CD14-positive monocyte (primary cell): ENCODE results near the gene TMEM54. TPM values are rescaled to one million over a fixed set of nuclear protein-coding genes. Genes with fewer than 3 reads are reported as not detected.

Experiments used
- DNase-seq, 3 donors: peaks; one replicate each; pipeline ENCODE4 v3.0.0-alpha.2; 2011 to 2022
- H2AFZ ChIP-seq: 2 replicates; pipeline ENCODE4 v1.6.0; 2012; ENCODE audit warnings: mild to moderate bottlenecking, low read depth, low read length, inconsistent platforms; ENCODE audit not compliant: insufficient read depth, poor library complexity, severe bottlenecking
- H3K27ac ChIP-seq, 2 donors: 1 replicate in 1 of 2; 2 replicates in 1 of 2; pipeline ENCODE4 v1.5.1; 2012 to 2013; ENCODE audit warnings: low read length in 2 of 2, control low read depth in 1 of 2, inconsistent platforms in 1 of 2, low read depth in 1 of 2, mild to moderate bottlenecking in 1 of 2
- H3K27me3 ChIP-seq, 2 donors: one replicate each; pipeline versions ENCODE4 v1.6.0 to v1.6.1; 2011 to 2013; ENCODE audit warnings: low read length in 2 of 2; ENCODE audit not compliant: control insufficient read depth in 2 of 2, insufficient read depth in 2 of 2
- H3K36me3 ChIP-seq, 2 donors: replicated peaks in 1 of 2; 1 replicate in 1 of 2; 2 replicates in 1 of 2; pipeline versions ENCODE4 v1.5.1 to v1.6.1; 2012 to 2013; ENCODE audit warnings: low read length in 2 of 2, control low read depth in 1 of 2, inconsistent platforms in 1 of 2, mild to moderate bottlenecking in 1 of 2; ENCODE audit not compliant: insufficient read depth in 2 of 2, control insufficient read depth in 1 of 2
- H3K4me1 ChIP-seq, 2 donors: 1 replicate in 1 of 2; 2 replicates in 1 of 2; pipeline versions ENCODE4 v1.5.1 to v1.6.1; 2012 to 2013; ENCODE audit warnings: low read length in 2 of 2, control low read depth in 1 of 2, inconsistent platforms in 1 of 2, mild to moderate bottlenecking in 1 of 2, moderate library complexity in 1 of 2; ENCODE audit not compliant: insufficient read depth in 2 of 2, control insufficient read depth in 1 of 2
- H3K4me2 ChIP-seq: replicated peaks from 2 replicates; pipeline ENCODE3; 2012; ENCODE audit warnings: low read length, moderate library complexity, mild to moderate bottlenecking; ENCODE audit not compliant: poor library complexity, severe bottlenecking; ENCODE audit errors: extremely low read depth
- H3K4me3 ChIP-seq, 3 experiments: fragments of 200-600 bp in 1 of 3; sonication (generic) in 1 of 3; replicated peaks in 1 of 3; 1 replicate in 2 of 3; 2 replicates in 1 of 3; pipeline ENCODE4 v1.5.1; 2011 to 2013; ENCODE audit warnings: low read length in 3 of 3, mild to moderate bottlenecking in 3 of 3, control low read depth in 2 of 3, low read depth in 2 of 3, inconsistent platforms in 1 of 3, moderate library complexity in 1 of 3
- H3K79me2 ChIP-seq: 2 replicates; pipeline ENCODE4 v1.6.0; 2012; ENCODE audit warnings: mild to moderate bottlenecking, control low read depth, inconsistent platforms, low read length, moderate library complexity; ENCODE audit not compliant: insufficient read depth
- H3K9ac ChIP-seq: 2 replicates; pipeline ENCODE4 v1.6.0; 2017; ENCODE audit warnings: low read length, mild to moderate bottlenecking; ENCODE audit not compliant: insufficient read depth, poor library complexity, severe bottlenecking
- H3K9me3 ChIP-seq, 2 donors: replicated peaks in 1 of 2; 1 replicate in 1 of 2; 2 replicates in 1 of 2; pipeline versions ENCODE4 v1.5.1 to v1.6.1; 2012 to 2013; ENCODE audit warnings: low read length in 2 of 2, control low read depth in 1 of 2; ENCODE audit not compliant: control insufficient read depth in 1 of 2, insufficient read depth in 1 of 2
- H4K20me1 ChIP-seq: 2 replicates; pipeline ENCODE4 v1.6.0; 2012; ENCODE audit warnings: mild to moderate bottlenecking, low read length, control low read depth, moderate library complexity; ENCODE audit not compliant: insufficient read depth
- H3K27ac Mint-ChIP-seq, 7 donors: one replicate each; pipeline ENCODE4 v1.8.0; 2020; ENCODE audit warnings: mild to moderate bottlenecking in 7 of 7, mixed read lengths in 7 of 7, moderate library complexity in 6 of 7, inconsistent platforms in 2 of 7
- H3K27me3 Mint-ChIP-seq, 3 donors: one replicate each; pipeline ENCODE4 v1.8.0; 2021 to 2022; ENCODE audit warnings: low read depth in 3 of 3, mild to moderate bottlenecking in 3 of 3, mixed read lengths in 3 of 3, moderate library complexity in 3 of 3, inconsistent platforms in 1 of 3
- H3K36me3 Mint-ChIP-seq, 2 donors: one replicate each; pipeline ENCODE4 v1.8.0; 2020; ENCODE audit warnings: mixed read lengths in 2 of 2, inconsistent platforms in 1 of 2, mild to moderate bottlenecking in 1 of 2
- H3K4me1 Mint-ChIP-seq: one replicate; pipeline ENCODE4 v1.8.0; 2020; ENCODE audit warnings: mild to moderate bottlenecking, mixed read lengths
- H3K4me3 Mint-ChIP-seq, 2 donors: one replicate each; pipeline ENCODE4 v1.8.0; 2020; ENCODE audit warnings: mild to moderate bottlenecking in 2 of 2, mixed read lengths in 2 of 2, moderate library complexity in 1 of 2
- H3K9me3 Mint-ChIP-seq, 7 donors: one replicate each; pipeline ENCODE4 v1.8.0; 2020 to 2022; ENCODE audit warnings: mixed read lengths in 7 of 7, mild to moderate bottlenecking in 6 of 7, moderate library complexity in 6 of 7, inconsistent platforms in 2 of 7
- WGBS: methylation state at CpG from one replicate; pipeline ENCODE4 v1.1.5; 2013; ENCODE audit warnings: missing lambda C conversion rate; ENCODE audit not compliant: insufficient coverage; 5-methylcytosine and 5-hydroxymethylcytosine counted together
- intact Hi-C, 2 donors: fragments of 100-400 bp; cut with micrococcal nuclease; formaldehyde crosslinking; loops; one replicate each; pipeline versions ENCODE4 v1.15.0 to v1.15.1; 2023
- polyA plus RNA-seq, 3 donors: library from polyadenylated mRNA; depleted of rRNA in 1 of 3; unstranded in 2 of 3; stranded (reverse) in 1 of 3; fragments of 300-500 nt in 2 of 3; fragments of >200 nt in 1 of 3; fragmentation: Illumina TruSeq in 2 of 3; gene quantifications; 1 replicate in 2 of 3; 2 replicates in 1 of 3; pipeline ENCODE4 v1.2.3, GENCODE V29; 2012 to 2021
- TF ChIP-seq, protein P1 (sequence below): fragments of 200-600 bp; IDR thresholded peaks from one replicate; pipeline ENCODE4 v1.8.0; 2022; ENCODE audit warnings: antibody characterized with exemption, mild to moderate bottlenecking

The TMEM54 gene
- polyA plus RNA-seq, 3 donors: 0.08 TPM; not detected in 2

DNA sequence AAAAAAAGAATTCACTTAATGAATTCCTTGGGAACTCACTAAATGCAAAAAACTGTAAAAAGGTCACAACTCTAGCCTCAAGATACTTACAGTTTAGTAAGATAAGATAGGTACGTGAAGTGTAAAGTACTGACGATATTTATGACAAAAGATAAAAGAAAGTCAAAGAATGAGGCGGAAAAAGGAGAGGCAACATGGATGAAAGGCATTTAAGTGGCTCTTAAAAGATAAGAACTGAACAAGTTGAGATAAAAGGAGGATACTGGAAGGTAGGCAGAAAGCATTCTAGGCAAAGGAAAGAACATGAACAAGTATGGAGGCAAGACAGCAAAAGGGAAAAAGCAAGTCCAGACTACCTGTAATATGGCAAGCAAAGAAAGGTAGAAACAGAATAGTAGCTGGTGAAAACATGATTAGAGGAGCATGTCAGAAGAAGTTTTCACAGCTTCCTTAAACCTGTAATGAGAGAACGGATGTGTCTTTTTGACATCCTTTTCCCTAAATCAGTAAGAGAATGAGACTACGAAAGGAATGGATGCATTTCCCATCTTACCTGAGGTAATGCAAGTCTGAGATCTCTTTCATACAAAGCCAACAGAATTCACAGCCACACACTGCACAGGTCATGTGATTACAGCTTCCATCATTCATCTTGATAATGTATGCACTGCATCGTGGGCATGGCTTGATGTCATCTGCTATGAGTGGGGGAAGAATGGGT, 46.6 kb upstream of the TMEM54 start:
- WGBS: 93% methylated on average over 2 of the region's 6 CpGs
- H3K9ac ChIP-seq: no peak overlapping the region
- H4K20me1 ChIP-seq: peaks cover 100% of the 10 kb centered on the region
- DNase-seq: no peak
- H3K27me3 Mint-ChIP-seq: no peaks in the 10 kb centered on the region
- TF ChIP-seq, protein P1, sequence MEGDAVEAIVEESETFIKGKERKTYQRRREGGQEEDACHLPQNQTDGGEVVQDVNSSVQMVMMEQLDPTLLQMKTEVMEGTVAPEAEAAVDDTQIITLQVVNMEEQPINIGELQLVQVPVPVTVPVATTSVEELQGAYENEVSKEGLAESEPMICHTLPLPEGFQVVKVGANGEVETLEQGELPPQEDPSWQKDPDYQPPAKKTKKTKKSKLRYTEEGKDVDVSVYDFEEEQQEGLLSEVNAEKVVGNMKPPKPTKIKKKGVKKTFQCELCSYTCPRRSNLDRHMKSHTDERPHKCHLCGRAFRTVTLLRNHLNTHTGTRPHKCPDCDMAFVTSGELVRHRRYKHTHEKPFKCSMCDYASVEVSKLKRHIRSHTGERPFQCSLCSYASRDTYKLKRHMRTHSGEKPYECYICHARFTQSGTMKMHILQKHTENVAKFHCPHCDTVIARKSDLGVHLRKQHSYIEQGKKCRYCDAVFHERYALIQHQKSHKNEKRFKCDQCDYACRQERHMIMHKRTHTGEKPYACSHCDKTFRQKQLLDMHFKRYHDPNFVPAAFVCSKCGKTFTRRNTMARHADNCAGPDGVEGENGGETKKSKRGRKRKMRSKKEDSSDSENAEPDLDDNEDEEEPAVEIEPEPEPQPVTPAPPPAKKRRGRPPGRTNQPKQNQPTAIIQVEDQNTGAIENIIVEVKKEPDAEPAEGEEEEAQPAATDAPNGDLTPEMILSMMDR: no peak
- H3K9me3 ChIP-seq: no peaks in the 10 kb centered on the region
- H3K27ac ChIP-seq: no peak overlapping the region
- no peak overlapping the region for H3K4me3 ChIP-seq
- H3K27me3 ChIP-seq: no peaks in the 10 kb centered on the region
- H2AFZ ChIP-seq: no peak overlapping the region
- no peaks in the 10 kb centered on the region for H3K9me3 Mint-ChIP-seq
- no peaks in the 10 kb centered on the region for H3K4me1 ChIP-seq
- peaks cover 5% of the 10 kb centered on the region for H3K4me1 Mint-ChIP-seq
- H3K4me2 ChIP-seq: no peak overlapping the region
- intact Hi-C loops: no loop called here
- H3K79me2 ChIP-seq: peaks cover 40% of the 10 kb centered on the region
- H3K27ac Mint-ChIP-seq: no peak overlapping the region
- peaks cover 70 to 77% of the 10 kb centered on the region in 2 donors for H3K36me3 Mint-ChIP-seq
- peaks cover 60 to 85% of the 10 kb centered on the region in 2 donors for H3K36me3 ChIP-seq
- no peak overlapping the region for H3K4me3 Mint-ChIP-seq

DNA sequence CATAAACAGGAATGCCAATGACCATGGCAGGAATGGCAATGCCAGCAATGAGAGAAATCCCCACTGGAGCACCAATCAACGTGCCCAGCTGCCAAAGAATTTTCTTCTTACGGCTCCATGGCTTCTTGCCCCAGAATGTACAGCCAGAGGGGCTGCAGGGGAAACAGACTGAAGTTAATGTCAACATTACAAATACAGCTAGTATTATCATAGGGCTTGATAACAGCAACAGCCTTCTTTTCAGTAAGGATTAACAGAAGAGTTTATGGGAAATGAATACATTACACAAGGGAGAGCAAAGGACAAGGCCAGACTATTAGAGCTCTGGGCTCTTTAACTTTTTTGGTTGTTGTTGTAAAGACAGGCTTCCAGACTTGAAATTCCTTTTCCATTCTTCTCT, 45.2 kb upstream of the TMEM54 start:
- WGBS: no CpG with 5 or more reads among the region's 2 CpGs
- H3K36me3 ChIP-seq: peaks cover 68 to 87% of the 10 kb centered on the region in 2 donors
- no peak for DNase-seq
- H3K9me3 Mint-ChIP-seq: no peaks in the 10 kb centered on the region
- H3K27ac ChIP-seq: no peak overlapping the region
- H3K36me3 Mint-ChIP-seq: peaks cover 74 to 87% of the 10 kb centered on the region in 2 donors
- no peak overlapping the region for H3K4me3 ChIP-seq
- no peak overlapping the region for H3K9ac ChIP-seq
- peaks cover 9% of the 10 kb centered on the region in 2 donors for H3K4me1 ChIP-seq
- intact Hi-C loops: no loop called here
- no peak overlapping the region for H3K4me3 Mint-ChIP-seq
- peaks cover 26% of the 10 kb centered on the region for H3K79me2 ChIP-seq
- TF ChIP-seq, protein P1: no peak
- H3K4me1 Mint-ChIP-seq: peaks cover 14% of the 10 kb centered on the region
- H3K27me3 Mint-ChIP-seq: no peaks in the 10 kb centered on the region
- H2AFZ ChIP-seq: no peak overlapping the region
- no peak overlapping the region for H3K4me2 ChIP-seq
- H3K27me3 ChIP-seq: no peaks in the 10 kb centered on the region
- no peaks in the 10 kb centered on the region for H3K9me3 ChIP-seq
- no peak overlapping the region for H3K27ac Mint-ChIP-seq
- H4K20me1 ChIP-seq: peaks cover 97% of the 10 kb centered on the region
